Vagina (tissue), 2 donors: ENCODE results near the gene EPAS1.

Experiments
- CTCF ChIP-seq, 3 experiments: fragments of 450-650 bp in 2 of 3; fragments of 200-600 bp in 1 of 3; sonication (generic) in 1 of 3; IDR thresholded peaks; one replicate each; pipeline ENCODE4 v1.5.1; 2017 to 2019; ENCODE audit warnings: antibody characterized with exemption in 3 of 3, mild to moderate bottlenecking in 2 of 3, moderate library complexity in 2 of 3
- POLR2A ChIP-seq, 2 donors: fragments of 450-650 bp; IDR thresholded peaks; one replicate each; pipeline ENCODE4 v1.6.1; 2017; ENCODE audit warnings: antibody characterized with exemption in 2 of 2, mild to moderate bottlenecking in 2 of 2, moderate library complexity in 2 of 2

- no peak for TF ChIP-seq POLR2A (IDR thresholded peaks at IDR 0.05)
- TF ChIP-seq CTCF (IDR thresholded peaks at IDR 0.05) = no peak
These were observed 10.5 kb upstream of the EPAS1 start for GRCh38 chr2:46286715-46287114.
